Iris pigment epithelial cell (primary cell): ENCODE results near the gene GRIN3B.
A peak's percentile ranks its signal among the peaks of the same experiment; 100 is the strongest.

Source experiments
- DNase-seq: peaks from one replicate; pipeline ENCODE4 v3.0.0-alpha.2; 2011; ENCODE audit warnings: low read depth

GRIN3B gene

DNA sequence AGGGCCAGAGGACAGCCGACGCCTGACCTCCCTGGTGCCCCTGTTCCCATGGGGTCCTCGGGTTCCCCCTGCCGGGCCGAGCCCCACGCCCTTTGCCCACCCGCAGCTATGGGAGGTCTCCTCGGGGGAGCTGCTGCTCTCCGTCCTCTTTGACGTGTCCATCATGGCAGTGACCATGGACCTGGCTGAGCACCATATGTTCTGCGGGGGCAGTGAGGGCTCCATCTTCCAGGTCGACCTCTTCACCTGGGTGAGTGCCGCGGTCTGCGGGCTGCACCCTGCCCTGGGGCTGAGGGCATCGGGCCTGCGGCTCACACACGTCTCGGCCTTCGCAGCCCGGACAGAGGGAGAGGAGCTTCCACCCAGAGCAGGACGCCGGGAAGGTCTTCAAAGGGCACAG, 9.5 kb upstream of the GRIN3B start:
- no peak for DNase-seq

DNA sequence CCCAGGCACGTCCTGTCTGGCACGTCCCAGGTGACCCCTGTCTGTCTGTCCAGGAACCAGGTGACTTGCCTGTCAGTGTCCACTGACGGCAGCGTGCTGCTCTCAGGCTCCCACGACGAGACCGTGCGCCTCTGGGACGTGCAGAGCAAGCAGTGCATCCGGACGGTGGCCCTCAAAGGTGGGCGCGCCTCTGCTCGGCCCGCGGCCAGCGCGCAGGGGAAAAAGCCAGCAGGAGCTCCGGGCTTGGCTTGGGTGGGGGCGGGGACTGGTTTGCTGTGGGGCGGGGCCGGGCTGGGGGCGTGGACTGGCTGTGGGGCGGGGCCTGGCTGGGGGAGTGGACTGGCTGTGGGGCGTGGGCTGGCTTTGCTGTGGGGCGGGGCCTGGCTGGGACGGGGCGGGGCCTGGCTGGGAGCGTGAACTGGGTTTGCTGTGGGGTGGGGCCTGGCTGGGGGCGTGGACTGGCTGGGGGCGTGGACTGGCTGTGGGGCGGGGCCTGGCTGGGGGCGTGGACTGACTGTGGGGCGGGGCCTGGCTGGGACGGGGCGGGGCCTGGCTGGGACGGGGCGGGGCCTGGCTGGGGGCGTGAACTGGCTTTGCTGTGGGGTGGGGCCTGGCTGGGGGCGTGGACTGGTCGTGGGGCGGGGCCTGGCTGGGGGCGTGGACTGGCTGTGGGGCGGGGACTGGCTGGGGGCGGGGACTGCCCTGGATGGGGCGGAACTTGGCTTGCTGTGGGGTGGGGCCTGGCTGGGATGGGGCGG, 8.9 kb upstream of the GRIN3B start:
- DNase-seq: peak; percentile 67

DNA sequence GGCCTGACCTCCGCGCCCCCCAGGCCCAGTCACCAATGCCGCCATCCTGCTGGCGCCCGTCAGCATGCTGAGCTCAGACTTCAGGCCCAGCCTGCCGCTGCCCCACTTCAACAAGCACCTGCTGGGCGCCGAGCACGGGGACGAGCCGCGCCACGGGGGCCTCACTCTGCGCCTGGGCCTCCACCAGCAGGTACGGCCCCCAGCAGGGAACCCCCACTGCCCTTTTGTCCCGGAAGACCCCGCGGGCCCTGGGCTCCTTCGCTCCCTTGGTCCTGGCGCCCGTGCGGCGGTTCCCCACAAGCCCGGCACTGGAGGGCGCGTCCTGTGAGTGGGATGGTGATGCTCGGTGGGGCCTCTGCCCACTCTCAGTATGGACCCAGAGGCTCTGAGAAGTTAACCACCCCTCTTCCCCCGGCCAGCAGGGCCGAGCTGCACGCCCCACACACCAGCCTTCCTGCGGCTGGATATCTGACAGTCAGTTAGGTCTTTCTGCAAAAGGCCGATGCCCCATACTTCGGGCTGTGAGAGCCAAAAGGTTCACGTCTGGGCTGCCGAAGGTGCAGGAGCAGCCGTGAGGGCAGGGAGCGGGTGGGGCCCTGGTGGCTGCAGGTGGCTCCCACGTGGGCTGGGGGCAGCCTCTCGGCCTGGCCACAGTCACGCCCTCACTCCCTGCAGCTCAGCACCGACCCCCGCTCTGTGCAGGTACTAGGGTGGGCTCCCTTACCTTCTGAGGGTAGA, 8.1 kb upstream of the GRIN3B start:
- no peak for DNase-seq

DNA sequence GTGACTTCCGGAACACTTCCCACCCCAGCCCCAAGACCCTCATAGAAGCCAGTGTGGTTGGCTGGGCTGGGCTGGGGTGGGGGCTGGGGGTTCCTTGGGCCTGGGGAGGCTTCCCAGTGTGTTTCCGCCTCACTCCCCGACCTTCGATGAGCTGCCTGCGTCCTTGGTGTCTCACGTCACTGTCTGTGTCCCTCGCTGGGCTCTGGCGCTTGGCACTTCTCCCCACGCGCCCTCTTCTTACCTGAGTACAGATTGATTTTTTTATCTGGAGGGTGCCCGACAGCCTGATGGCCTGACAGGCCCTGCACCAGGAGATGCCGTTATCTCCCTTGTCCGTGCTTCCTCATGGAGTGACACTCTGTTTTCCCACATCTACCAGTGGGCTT, 7.6 kb upstream of the GRIN3B start:
- no peak for DNase-seq

DNA sequence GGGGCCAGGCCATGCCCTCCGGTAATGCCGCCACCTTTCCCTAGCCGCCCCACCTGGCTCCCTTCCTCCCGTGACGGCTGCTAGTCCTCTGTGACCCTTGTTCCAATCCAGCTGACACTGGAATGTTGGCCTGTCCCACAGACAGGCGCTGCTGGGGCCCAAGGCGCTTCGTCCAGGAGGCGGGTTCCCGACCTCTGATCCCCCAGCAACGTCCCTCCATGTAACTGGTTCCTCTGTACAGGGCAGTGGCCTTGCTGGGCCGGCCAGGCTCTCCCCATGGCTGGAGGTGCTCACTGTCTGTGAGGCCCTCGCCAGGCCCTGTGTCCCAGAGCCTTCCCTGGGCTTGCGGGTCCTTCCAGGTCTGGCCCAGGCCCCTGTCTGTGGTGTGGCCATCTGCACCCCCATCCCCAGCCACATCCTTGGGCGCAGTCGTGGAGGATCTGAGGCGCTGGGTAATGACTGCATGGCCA, 6.8 kb upstream of the GRIN3B start:
- DNase-seq: no peak

DNA sequence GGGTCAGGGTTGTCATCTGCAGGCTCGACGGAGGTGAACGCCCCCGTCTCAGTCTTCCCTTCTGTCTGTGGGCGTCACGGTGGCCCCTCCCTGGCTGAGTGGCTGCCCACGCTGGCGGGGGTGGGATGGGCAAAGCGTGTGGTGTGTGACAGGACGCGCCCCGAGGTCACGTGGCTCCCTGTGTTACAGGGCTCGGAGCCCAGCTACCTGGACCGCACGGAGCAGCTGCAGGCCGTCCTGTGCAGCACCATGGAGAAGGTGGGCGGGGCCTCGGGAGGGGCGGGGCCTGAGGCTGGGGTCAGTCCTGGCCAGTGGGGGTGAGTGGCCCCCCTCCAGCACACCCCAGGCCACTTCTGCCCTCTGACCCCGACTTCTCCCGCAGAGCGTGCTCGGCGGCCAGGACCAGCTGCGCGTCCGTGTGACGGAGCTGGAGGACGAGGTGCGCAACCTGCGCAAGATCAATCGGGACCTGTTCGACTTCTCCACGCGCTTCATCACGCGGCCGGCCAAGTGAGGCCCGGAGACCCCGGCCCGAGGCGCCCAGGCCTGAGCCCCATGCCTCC, 6.3 kb upstream of the GRIN3B start:
- DNase-seq: no peak

DNA sequence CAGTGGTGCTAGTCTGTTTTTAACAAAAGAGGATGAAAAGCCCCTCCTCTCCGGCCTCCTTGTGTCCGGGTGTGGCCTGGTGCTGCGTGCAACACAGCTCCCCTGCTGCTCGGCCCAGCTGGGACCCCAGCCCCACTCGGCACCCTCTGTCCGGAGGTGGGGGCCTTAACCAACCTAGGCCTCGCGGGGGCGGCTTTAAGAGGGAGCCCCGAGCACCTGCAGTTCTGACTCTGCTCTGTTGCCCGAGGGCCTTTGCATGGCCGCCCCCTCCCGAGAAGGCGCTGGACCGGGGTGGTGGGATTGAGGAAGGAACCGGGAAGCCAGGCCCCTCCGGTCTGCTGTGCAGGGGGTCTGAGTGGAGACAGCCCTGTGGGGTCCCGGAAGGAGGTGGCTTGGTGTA, 5.7 kb upstream of the GRIN3B start:
- DNase-seq: no peak

DNA sequence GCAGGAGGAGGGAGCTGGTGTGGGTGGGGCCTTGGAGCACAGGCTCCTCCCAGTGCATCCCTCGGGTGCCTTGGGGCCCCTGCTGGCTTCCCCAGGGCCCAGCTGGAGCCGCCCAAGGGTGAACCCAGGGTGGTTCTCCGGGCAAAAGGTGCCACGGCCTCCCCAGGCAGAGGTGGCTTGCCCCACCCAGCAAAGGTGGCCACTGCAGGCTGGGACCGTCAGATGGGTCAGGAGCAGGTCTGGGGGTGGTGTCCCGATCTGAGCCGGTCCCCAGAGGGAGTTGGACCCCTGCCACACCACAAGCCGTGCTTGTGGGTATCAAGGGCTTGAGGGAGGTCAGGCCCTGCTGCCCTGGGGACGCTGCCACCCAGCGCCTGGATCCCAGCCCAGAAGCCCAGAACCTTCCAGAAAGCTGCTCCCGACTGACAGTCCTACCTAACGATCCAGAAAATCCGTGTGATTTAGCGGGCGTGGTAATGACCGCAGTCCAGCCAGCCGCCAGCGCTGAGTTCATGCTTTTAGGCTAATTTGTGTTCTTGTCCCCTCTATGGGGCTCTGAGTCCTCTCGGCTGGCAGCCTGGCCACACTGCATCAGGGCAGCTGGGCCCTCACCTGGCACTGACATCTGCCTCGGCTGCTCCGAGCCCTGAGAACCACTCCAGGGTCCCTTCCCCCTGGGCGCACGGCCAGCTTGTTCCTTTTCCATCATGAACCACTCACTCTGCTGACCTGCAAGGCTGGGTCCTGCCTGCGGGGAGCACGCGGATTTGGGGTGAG, 5.0 kb upstream of the GRIN3B start:
- no peak for DNase-seq

DNA sequence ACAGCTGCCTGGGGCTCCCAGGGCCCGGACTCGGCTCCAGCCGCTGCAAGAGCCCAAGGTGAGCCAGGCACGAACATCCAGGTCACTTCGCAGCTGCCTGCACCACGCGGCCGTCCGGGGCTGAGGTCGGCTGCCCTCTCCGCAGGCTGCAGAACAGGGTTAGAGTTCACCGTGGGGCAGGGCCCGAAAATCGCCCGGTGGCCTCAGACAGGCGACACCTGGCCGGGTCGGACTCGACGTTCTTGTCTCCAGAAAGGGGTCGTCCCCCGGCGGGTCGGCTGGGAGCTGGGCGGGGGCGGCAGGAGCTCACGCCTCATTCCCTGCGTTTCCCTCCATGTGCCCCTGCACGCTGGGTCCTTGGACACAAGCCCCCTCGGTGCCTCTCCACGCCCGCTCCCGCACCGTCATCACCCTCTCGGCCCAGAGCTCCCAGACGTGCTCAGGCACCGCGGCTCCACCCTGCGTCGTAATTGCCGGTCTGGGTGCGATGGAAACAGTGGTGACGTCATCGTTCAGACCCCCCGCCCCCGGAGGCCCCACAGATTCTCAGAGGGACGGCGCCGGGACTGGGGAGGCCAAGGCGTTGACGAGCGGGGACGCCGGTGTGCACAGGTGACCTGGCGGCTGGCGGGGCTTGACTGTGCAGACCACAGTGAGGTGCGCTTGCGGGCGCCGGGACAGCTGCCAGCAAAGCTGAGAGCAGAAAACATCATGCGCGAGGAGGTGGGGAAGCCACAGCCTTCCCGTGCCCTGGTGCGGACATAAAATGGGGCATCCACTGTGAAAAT, 4.0 kb upstream of the GRIN3B start:
- DNase-seq: peak; percentile 56

DNA sequence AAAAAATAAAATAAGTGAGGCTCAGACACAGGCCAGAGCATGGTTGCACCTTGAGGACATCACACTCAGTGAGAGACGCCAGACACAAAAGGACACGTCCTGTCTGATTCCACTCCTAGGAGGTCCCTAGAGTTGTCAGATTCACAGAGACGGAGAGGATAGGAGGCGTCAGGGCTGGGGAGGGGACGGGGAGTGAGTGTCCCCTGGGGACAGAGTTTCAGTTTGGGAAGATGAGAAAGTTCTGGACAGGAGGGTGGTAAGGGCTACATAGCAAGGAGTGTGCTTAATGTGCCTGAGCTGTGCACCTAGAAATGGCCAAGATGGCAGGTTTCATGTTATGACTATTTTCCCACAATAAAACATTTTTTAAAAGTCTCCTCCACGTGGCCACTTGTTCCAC, 2.2 kb upstream of the GRIN3B start:
- no peak for DNase-seq

DNA sequence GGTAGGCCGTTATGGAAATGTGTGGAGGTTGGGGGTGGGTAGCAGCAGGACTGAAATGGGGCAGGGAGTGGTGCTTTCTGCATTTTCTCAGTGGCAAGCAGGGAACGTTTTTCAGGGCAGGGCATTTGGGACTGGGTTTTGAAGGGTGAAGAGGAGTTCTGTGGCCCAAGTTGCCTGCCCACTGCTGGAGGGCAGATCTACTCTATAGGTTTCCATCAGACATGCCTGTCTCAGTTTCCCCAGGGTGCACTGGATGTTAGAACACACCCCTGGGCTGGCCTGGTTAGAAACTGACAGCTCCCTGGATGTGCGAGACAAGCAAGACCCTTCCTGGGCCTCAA, 870 bp upstream of the GRIN3B start:
- DNase-seq: no peak

DNA sequence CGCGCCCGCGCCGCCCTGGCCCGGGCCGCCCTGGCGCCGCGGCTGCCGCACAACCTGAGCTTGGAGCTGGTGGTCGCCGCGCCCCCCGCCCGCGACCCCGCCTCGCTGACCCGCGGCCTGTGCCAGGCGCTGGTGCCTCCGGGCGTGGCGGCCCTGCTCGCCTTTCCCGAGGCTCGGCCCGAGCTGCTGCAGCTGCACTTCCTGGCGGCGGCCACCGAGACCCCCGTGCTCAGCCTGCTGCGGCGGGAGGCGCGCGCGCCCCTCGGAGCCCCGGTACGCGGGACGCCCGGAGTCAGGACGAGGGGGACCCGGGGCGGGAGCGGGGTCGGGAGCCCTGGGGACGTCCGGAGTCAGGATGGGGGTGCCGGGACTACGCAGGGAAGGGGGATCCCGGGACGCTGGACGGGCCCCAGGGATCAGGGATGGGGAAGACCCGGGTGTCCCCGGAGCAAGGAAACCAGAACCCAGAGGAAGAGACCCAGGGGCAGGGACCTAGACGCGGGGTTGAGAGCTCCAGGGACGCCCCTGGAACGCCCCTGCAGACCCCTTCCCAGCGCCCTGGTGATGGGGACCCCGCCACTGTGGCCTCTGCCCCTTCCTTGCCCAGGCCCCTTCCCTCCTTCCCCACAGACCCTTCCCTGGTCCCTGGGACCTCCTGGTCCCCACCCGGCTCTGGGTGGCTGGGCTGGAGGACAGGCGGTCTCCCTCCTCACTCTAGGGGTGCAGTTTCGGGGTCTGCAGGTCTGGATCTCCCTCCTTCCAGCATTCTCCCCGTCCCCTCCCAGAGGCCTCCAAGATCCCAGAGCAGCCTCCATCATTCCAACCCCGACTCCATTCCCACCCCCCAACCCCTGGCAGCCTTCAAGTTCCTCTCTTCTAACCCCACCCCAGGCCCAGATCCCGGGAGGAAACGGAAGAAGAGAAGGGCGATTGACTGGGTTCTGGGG, 645 bp downstream of the GRIN3B start:
- no peak for DNase-seq

DNA sequence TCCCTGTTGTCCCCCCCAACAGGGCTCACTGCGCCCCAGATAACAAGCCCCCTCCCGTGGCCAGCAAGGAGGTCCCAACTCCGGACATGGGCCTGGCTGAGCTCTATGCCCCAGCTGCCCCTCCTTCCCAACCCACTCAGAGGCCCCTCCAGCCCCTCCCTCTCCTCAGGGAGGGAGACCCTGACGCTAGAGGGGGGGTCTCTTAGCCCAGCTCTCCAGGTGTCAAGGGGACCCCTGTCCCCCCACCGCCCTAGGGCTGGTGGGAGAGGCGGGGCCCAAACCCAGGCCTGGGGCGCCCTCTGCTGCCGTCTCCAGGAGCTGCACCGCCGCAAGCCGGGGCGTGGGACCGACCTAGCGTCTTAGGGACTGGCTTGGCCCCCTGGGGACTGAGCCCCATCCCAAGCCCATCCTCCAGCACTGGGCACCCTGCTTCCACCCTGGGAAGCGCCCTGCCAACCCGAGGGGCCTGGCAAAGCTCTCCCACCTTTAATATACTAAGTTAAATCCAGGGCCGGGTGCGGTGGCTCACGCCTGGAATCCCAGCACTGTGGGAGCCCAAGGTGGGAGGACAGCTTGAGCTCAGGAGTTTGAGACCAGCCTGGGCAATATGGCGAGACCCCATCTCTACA, 1.4 kb downstream of the GRIN3B start:
- DNase-seq: no peak

DNA sequence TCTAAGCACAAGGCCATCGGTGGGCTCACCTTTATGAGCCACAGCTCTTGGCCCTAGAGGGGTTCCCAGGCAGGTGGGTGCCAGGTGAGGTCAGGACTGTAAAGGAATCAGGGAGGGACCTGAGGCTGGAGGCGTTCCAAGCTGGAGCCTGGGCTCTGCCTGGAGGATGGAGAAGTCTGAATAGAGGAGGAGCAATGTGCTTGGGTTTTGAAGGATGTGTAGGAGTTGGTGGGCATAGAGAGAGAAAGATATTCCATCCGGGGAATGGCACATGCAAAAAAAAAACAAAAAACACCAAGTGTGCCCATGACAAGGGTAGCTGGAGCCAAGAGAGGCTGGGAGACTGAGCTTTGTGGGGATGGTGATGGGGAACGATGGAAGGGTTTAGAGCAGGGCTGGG, 2.4 kb downstream of the GRIN3B start:
- no peak for DNase-seq

DNA sequence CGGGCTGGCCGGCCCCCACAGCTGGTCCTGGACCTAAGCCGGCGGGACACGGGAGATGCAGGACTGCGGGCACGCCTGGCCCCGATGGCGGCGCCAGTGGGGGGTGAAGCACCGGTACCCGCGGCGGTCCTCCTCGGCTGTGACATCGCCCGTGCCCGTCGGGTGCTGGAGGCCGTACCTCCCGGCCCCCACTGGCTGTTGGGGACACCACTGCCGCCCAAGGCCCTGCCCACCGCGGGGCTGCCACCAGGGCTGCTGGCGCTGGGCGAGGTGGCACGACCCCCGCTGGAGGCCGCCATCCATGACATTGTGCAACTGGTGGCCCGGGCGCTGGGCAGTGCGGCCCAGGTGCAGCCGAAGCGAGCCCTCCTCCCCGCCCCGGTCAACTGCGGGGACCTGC, 3.1 kb downstream of the GRIN3B start:
- no peak for DNase-seq

DNA sequence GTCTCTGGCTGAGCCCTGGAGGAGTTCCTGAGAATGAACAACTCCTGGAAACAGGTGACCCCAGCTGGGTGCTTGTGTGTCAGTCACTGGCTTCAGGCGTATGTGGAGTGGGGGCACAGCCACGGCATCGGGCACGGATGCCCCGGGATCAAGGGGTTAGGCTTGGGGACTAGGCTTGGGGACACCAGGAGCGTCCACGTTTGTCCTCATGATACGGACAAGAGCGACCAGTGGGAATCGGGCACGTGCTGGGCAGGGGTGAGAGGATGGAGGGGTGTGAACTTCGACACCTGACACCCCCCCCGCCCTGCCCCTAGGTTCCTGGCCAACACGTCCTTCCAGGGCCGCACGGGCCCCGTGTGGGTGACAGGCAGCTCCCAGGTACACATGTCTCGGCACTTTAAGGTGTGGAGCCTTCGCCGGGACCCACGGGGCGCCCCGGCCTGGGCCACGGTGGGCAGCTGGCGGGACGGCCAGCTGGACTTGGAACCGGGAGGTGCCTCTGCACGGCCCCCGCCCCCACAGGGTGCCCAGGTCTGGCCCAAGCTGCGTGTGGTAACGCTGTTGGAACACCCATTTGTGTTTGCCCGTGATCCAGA, 4.1 kb downstream of the GRIN3B start:
- DNase-seq: no peak

DNA sequence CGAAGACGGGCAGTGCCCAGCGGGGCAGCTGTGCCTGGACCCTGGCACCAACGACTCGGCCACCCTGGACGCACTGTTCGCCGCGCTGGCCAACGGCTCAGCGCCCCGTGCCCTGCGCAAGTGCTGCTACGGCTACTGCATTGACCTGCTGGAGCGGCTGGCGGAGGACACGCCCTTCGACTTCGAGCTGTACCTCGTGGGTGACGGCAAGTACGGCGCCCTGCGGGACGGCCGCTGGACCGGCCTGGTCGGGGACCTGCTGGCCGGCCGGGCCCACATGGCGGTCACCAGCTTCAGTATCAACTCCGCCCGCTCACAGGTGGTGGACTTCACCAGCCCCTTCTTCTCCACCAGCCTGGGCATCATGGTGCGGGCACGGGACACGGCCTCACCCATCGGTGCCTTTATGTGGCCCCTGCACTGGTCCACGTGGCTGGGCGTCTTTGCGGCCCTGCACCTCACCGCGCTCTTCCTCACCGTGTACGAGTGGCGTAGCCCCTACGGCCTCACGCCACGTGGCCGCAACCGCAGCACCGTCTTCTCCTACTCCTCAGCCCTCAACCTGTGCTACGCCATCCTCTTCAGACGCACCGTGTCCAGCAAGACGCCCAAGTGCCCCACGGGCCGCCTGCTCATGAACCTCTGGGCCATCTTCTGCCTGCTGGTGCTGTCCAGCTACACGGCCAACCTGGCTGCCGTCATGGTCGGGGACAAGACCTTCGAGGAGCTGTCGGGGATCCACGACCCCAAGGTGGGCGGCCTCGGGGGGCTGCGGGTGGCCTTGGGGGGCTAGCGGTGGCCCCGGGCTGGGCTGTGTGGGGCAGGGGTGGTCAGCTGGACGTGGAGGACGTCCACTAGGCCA, 4.8 kb downstream of the GRIN3B start:
- DNase-seq: no peak

DNA sequence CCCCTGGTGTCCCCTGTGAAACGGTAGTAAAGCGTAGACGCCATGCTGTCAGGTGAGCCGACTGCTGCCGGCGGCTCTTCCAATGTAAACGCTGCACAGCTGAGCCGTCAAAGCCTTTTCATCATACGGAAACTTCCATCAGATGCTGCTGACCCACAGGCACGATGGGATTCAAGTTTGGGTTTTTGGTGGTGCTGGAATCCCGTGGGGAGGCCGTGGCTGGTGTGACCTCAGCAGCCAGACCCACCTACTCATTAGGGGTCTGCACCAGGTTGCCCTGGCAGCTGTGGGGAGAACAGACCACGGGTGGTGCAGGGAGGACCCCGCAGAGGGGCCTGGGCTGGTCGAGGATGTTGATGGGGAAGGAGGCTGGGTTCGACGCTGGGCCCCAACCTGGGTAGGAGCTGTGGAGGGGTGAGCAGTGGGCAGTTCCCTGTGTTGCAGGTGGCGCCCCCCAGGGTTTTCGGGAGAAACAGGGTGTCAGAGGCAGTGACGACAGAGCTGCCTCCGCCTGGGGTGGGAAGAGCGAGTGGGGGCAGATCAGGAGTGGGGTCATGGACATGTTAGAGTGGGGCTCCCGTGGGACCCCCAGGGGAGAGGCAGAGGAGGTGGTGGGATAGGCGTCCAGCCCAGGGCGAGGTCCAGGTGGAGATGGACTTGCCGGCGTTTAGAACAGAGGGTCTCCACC, 6.6 kb downstream of the GRIN3B start:
- DNase-seq: no peak
